ENCODE measurements around the gene FSD1. TPM values are rescaled to one million over a fixed set of nuclear protein-coding genes. Genes with fewer than 3 reads are reported as not detected.

The FSD1 gene
- total RNA-seq, 1 donor from 2014 or later, result 26.3 TPM

DNA sequence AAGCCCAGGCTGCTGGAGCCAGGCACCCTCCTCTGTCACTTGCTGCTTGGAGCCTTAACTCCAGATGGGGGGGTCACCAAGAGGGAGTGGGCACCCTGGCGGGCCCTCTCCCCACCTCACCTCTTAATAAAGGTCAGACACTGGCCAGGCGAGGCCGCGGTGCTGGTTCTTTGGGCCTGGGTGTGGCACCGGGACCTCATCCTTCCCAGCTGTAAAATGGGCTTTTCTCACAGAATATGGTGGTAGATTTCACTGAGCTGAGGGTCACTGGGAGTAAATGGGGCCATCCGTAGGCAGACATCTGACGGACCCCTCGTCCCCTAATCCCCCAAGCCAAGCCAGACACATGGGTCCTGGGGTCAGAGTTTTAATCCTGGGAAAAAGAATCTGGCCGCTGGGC is 19.3 kb downstream of the FSD1 start:
- peaks cover 8% of the 10 kb centered on the region for H3K36me3 Mint-ChIP-seq
- no peak for DNase-seq (ENCODE audit: extremely low spot score, unreplicated experiment)
- H3K9me3 Mint-ChIP-seq, result peaks cover 8% of the 10 kb centered on the region
- H3K27ac Mint-ChIP-seq, result no peak overlapping the region
- H3K4me1 Mint-ChIP-seq (ENCODE audit: unreplicated experiment), result no peaks in the 10 kb centered on the region
- TF ChIP-seq, protein P1, sequence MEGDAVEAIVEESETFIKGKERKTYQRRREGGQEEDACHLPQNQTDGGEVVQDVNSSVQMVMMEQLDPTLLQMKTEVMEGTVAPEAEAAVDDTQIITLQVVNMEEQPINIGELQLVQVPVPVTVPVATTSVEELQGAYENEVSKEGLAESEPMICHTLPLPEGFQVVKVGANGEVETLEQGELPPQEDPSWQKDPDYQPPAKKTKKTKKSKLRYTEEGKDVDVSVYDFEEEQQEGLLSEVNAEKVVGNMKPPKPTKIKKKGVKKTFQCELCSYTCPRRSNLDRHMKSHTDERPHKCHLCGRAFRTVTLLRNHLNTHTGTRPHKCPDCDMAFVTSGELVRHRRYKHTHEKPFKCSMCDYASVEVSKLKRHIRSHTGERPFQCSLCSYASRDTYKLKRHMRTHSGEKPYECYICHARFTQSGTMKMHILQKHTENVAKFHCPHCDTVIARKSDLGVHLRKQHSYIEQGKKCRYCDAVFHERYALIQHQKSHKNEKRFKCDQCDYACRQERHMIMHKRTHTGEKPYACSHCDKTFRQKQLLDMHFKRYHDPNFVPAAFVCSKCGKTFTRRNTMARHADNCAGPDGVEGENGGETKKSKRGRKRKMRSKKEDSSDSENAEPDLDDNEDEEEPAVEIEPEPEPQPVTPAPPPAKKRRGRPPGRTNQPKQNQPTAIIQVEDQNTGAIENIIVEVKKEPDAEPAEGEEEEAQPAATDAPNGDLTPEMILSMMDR (conservative IDR thresholded peaks at IDR 0.05), result no peak
- H3K27me3 Mint-ChIP-seq, result peaks cover 4% of the 10 kb centered on the region
- H3K4me3 Mint-ChIP-seq, result no peak overlapping the region

DNA sequence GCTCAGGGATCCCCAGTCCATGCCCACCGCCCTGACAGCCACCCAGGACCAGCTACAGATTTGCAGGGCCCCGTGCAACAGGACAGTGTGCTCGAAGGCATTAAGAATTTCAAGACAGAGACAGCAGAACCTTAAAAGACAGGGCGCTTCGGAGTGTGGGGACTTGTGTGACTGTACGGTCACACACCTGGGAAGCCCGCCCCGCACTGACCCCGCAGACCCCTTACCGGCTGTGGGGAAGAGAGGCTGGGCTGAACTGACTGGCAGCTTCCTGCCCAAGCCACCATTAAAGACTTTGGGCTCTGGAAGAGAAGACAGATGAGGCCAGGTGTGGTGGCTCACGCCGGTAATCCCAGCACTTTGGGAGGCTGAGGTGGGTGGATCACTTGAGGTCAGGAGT is 19.8 kb downstream of the FSD1 start:
- no peak for DNase-seq (ENCODE audit: extremely low spot score, unreplicated experiment)
- Mint-ChIP-seq H3K4me3 (no peak overlapping the region), H3K36me3 (peaks cover 5% of the 10 kb centered on the region), H3K4me1 (ENCODE audit: unreplicated experiment) (no peaks in the 10 kb centered on the region), H3K9me3 (peaks cover 6% of the 10 kb centered on the region), H3K27ac (no peak overlapping the region), H3K27me3 (peaks cover 4% of the 10 kb centered on the region)
- TF ChIP-seq, protein P1 (conservative IDR thresholded peaks at IDR 0.05), result no peak

DNA sequence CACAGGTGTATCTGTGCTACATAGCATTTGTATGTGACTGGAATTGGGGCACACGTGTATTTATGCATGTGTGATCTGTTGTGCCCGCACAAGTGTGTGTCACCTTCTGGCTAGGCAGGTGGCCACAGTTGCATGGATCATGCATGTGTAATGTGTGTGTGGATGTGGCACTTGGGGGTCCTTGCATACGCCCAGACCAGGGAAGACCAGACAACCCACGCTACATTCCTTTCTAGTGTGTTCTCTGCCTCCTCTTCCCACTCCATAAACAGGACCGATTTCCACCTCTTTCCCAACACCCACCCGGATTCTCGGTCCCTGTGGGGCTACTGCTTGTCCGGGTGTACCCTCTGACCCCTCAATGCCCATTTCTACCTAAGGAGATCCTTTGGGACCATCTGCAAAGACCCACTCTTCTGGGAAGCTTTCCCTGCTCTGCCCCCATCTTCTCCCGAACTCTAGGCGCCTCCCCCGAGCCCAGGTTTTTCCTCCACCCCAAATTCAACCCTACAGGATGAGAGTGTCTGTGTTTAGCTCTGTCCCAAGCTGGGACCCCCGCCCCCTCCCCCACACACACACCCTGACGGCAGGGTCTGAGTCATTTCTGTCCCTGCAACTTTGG is 21.9 kb downstream of the FSD1 start:
- TF ChIP-seq, protein P1 (conservative IDR thresholded peaks at IDR 0.05), result no peak
- no peak overlapping the region for H3K27ac Mint-ChIP-seq
- no peak for DNase-seq (ENCODE audit: extremely low spot score, unreplicated experiment)
- no peaks in the 10 kb centered on the region for H3K36me3 Mint-ChIP-seq
- H3K4me1 Mint-ChIP-seq (ENCODE audit: unreplicated experiment), result no peaks in the 10 kb centered on the region
- peak overlapping the region; percentile 71 for H3K4me3 Mint-ChIP-seq
- peaks cover 4% of the 10 kb centered on the region for H3K27me3 Mint-ChIP-seq
- H3K9me3 Mint-ChIP-seq, result no peaks in the 10 kb centered on the region

DNA sequence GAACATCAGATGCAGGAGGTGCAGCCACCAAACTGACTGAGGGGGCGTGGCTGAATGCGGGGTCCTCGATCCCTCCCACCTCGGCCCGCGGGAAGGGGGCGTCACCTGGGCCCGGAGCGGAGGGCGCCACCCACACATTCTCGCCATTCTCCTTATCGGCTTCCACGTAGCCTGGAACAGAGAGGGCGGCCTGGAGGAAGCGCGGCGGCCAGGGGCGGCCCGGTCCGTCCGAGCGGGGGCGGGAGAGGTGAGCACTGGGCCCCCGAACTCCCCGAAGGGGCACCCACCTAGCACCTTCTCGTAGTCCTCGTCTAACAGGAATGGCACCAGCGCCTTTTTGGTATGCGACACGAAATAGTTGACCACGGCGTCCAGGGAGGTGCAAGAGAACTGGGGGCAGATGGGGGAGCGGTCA is 22.4 kb downstream of the FSD1 start:
- no peaks in the 10 kb centered on the region for H3K36me3 Mint-ChIP-seq
- no peak overlapping the region for H3K27ac Mint-ChIP-seq
- peak overlapping the region; percentile 85 for H3K4me3 Mint-ChIP-seq
- H3K27me3 Mint-ChIP-seq, result peaks cover 4% of the 10 kb centered on the region
- no peaks in the 10 kb centered on the region for H3K9me3 Mint-ChIP-seq
- TF ChIP-seq, protein P1 (conservative IDR thresholded peaks at IDR 0.05), result no peak
- no peaks in the 10 kb centered on the region for H3K4me1 Mint-ChIP-seq (ENCODE audit: unreplicated experiment)
- no peak for DNase-seq (ENCODE audit: extremely low spot score, unreplicated experiment)

DNA sequence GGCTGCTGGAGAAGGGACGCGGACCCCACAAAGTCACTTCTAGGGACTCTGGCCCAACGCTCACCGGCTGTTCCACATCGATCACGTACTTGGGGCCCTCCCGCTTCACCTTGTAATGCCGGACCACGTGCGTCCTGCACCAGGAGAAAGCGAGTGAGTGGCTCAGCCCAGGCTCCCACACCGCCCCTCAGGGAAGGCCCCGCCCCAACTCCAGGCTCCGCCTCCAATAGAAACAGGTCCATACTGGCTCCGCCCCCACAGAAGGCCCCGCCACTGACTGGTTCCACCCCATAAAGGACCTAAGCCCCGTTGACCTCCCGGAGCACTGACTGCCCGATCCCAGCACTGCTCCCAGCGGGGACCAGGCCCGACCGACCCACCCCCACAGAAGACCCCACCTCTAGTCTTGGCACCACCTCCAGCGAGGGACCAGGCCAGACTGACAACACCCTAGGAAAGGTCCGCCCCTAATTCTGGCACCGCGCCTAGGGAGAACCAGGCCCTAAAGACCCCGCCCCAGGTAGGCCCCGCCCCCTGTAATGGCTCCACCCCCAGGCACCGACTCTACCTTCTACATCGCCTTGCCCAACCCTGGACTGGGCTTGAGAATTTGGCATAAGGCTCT is 23.0 kb downstream of the FSD1 start:
- Mint-ChIP-seq H3K9me3 (no peaks in the 10 kb centered on the region), H3K4me1 (ENCODE audit: unreplicated experiment) (no peaks in the 10 kb centered on the region), H3K27ac (peak overlapping the region; percentile 83), H3K4me3 (peak overlapping the region; percentile 85), H3K36me3 (no peaks in the 10 kb centered on the region), H3K27me3 (peaks cover 4% of the 10 kb centered on the region)
- DNase-seq (ENCODE audit: extremely low spot score, unreplicated experiment), result peak; percentile 84
- TF ChIP-seq, protein P1 (conservative IDR thresholded peaks at IDR 0.05), result no peak
